ENCODE results near the gene DRGX.

The DRGX gene

GRCh38 chr10:49353026-49353894 lies 42.6 kb downstream of the DRGX start:
- no peaks in the 10 kb centered on the region for H3K36me3 ChIP-seq (ENCODE audit: control insufficient read depth, insufficient read depth, low read length)
- no peaks in the 10 kb centered on the region for H3K4me1 ChIP-seq (ENCODE audit: control insufficient read depth, insufficient read depth, low read length)
- no peak overlapping the region for H3K4me3 ChIP-seq (ENCODE audit: low read length)
- H3K27ac ChIP-seq (ENCODE audit: low read depth, low read length) = no peak overlapping the region
- no peaks in the 10 kb centered on the region for H3K27me3 ChIP-seq (ENCODE audit: control insufficient read depth, insufficient read depth, low read length)
- no peak overlapping the region for H3K9ac ChIP-seq (ENCODE audit: low read length)

DNA sequence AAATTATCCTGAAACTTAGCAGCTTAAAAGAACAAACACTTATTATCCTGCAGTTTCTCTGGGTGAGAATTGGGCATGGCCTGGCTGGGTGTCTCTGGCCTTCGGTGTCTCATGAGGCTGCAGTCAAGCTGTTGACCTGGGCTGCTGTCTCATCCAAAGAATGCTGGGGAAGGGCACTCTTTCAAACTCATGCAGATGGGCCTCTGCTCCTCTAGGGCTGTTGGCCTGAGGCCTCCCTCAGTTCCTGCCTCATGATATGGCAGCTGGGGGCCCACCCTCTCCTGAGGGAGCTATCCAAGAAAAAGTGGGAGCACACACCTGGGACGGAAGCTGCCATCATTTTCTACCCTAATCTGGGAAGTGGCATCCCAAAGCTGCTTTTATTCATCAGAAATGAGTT lies 43.6 kb downstream of the DRGX start:
- Histone ChIP-seq H3K36me3 (ENCODE audit: control insufficient read depth, insufficient read depth, low read length) (no peaks in the 10 kb centered on the region), H3K4me3 (ENCODE audit: low read length) (no peak overlapping the region), H3K4me1 (ENCODE audit: control insufficient read depth, insufficient read depth, low read length) (no peaks in the 10 kb centered on the region), H3K9ac (ENCODE audit: low read length) (no peak overlapping the region), H3K27ac (ENCODE audit: low read depth, low read length) (no peak overlapping the region), H3K27me3 (ENCODE audit: control insufficient read depth, insufficient read depth, low read length) (no peaks in the 10 kb centered on the region)

DNA sequence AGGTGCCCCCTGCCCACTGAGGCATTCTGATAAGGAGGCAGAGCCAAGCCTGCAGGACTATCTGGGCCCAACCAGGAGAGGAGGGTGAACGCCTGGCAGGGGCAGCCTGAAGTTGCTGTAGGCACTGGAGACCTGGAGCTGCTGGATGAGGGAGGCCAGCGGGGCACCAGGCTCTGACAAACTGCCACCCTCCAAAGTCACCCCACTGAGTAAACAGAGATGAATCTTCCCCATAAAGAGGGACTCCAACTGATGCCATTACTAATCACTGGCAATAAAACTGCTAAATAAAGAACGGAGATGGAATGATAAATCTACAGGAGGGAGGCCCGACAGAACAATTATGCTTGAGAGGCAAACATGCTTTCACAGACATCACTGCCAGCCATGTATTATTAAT lies 44.2 kb downstream of the DRGX start:
- no peak overlapping the region for H3K9ac ChIP-seq (ENCODE audit: low read length)
- no peaks in the 10 kb centered on the region for H3K27me3 ChIP-seq (ENCODE audit: control insufficient read depth, insufficient read depth, low read length)
- no peaks in the 10 kb centered on the region for H3K4me1 ChIP-seq (ENCODE audit: control insufficient read depth, insufficient read depth, low read length)
- no peak overlapping the region for H3K4me3 ChIP-seq (ENCODE audit: low read length)
- H3K27ac ChIP-seq (ENCODE audit: low read depth, low read length) = no peak overlapping the region
- no peaks in the 10 kb centered on the region for H3K36me3 ChIP-seq (ENCODE audit: control insufficient read depth, insufficient read depth, low read length)

GRCh38 chr10:49350846-49351532 lies 44.9 kb downstream of the DRGX start:
- Histone ChIP-seq H3K36me3 (ENCODE audit: control insufficient read depth, insufficient read depth, low read length) (no peaks in the 10 kb centered on the region), H3K27me3 (ENCODE audit: control insufficient read depth, insufficient read depth, low read length) (no peaks in the 10 kb centered on the region), H3K4me3 (ENCODE audit: low read length) (no peak overlapping the region), H3K9ac (ENCODE audit: low read length) (no peak overlapping the region), H3K27ac (ENCODE audit: low read depth, low read length) (no peak overlapping the region), H3K4me1 (ENCODE audit: control insufficient read depth, insufficient read depth, low read length) (no peaks in the 10 kb centered on the region)

GRCh38 chr10:49350138-49350537 lies 45.8 kb downstream of the DRGX start:
- H3K27ac ChIP-seq (ENCODE audit: low read depth, low read length) = no peak overlapping the region
- no peaks in the 10 kb centered on the region for H3K4me1 ChIP-seq (ENCODE audit: control insufficient read depth, insufficient read depth, low read length)
- no peak overlapping the region for H3K9ac ChIP-seq (ENCODE audit: low read length)
- H3K27me3 ChIP-seq (ENCODE audit: control insufficient read depth, insufficient read depth, low read length) = no peaks in the 10 kb centered on the region
- H3K4me3 ChIP-seq (ENCODE audit: low read length) = no peak overlapping the region
- H3K36me3 ChIP-seq (ENCODE audit: control insufficient read depth, insufficient read depth, low read length) = no peaks in the 10 kb centered on the region

DNA sequence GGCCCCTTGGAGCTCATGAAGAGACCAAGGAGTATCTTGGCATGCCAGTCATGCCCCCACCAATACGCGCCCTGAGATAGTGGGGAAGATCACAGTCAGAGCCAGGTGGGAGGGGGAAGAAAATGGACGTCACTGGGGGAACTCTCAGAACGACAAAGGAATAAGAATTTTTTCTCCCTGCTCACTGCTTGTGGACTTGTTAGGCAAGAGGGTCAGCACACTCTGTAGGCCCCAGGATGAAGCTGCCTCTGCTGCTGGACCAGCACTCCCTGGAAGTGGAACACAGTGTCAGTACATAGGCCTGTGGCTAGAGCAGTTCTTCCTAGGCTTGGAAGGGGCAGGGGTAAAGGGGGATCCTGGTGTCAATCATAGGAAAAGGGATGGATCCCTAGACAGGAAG lies 46.5 kb downstream of the DRGX start:
- Histone ChIP-seq H3K4me3 (ENCODE audit: low read length) (no peak overlapping the region), H3K9ac (ENCODE audit: low read length) (no peak overlapping the region), H3K27me3 (ENCODE audit: control insufficient read depth, insufficient read depth, low read length) (no peaks in the 10 kb centered on the region), H3K27ac (ENCODE audit: low read depth, low read length) (no peak overlapping the region), H3K36me3 (ENCODE audit: control insufficient read depth, insufficient read depth, low read length) (no peaks in the 10 kb centered on the region), H3K4me1 (ENCODE audit: control insufficient read depth, insufficient read depth, low read length) (no peaks in the 10 kb centered on the region)

GRCh38 chr10:49348593-49348992 lies 47.3 kb downstream of the DRGX start:
- H3K9ac ChIP-seq (ENCODE audit: low read length) = no peak overlapping the region
- H3K27ac ChIP-seq (ENCODE audit: low read depth, low read length) = no peak overlapping the region
- H3K4me1 ChIP-seq (ENCODE audit: control insufficient read depth, insufficient read depth, low read length) = no peaks in the 10 kb centered on the region
- H3K27me3 ChIP-seq (ENCODE audit: control insufficient read depth, insufficient read depth, low read length) = no peaks in the 10 kb centered on the region
- H3K4me3 ChIP-seq (ENCODE audit: low read length) = no peak overlapping the region
- no peaks in the 10 kb centered on the region for H3K36me3 ChIP-seq (ENCODE audit: control insufficient read depth, insufficient read depth, low read length)

- Histone ChIP-seq H3K27me3 (ENCODE audit: control insufficient read depth, insufficient read depth, low read length) (no peaks in the 10 kb centered on the region), H3K27ac (ENCODE audit: low read depth, low read length) (no peak overlapping the region), H3K9ac (ENCODE audit: low read length) (no peak overlapping the region), H3K4me3 (ENCODE audit: low read length) (no peak overlapping the region), H3K36me3 (ENCODE audit: control insufficient read depth, insufficient read depth, low read length) (no peaks in the 10 kb centered on the region), H3K4me1 (ENCODE audit: control insufficient read depth, insufficient read depth, low read length) (no peaks in the 10 kb centered on the region)
Observed at GRCh38 chr10:49347827-49348226, 48.1 kb downstream of the DRGX start.

GRCh38 chr10:49347342-49347741 lies 48.5 kb downstream of the DRGX start:
- H3K4me1 ChIP-seq (ENCODE audit: control insufficient read depth, insufficient read depth, low read length) = no peaks in the 10 kb centered on the region
- no peaks in the 10 kb centered on the region for H3K27me3 ChIP-seq (ENCODE audit: control insufficient read depth, insufficient read depth, low read length)
- no peak overlapping the region for H3K9ac ChIP-seq (ENCODE audit: low read length)
- no peaks in the 10 kb centered on the region for H3K36me3 ChIP-seq (ENCODE audit: control insufficient read depth, insufficient read depth, low read length)
- no peak overlapping the region for H3K27ac ChIP-seq (ENCODE audit: low read depth, low read length)
- no peak overlapping the region for H3K4me3 ChIP-seq (ENCODE audit: low read length)

DNA sequence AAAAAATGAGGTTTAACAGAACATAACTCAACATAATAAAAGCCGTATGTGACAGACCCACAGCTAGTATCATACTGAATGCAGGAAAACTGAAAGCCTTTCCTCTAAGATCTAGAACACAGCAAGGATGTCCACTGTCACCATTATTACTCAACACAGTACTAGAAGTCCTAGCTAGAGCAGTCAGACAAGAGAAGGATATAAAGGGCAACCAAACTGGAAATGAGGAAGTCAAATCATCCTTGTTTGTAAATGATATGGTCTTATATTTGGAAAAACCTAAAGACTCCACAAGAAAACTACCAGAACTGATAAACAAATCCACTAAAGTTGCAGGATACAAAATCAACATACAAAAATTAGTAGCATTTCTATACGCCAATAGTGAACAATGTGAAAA lies 51.0 kb downstream of the DRGX start:
- H3K27me3 ChIP-seq (ENCODE audit: control insufficient read depth, insufficient read depth, low read length) = no peaks in the 10 kb centered on the region
- H3K4me1 ChIP-seq (ENCODE audit: control insufficient read depth, insufficient read depth, low read length) = no peaks in the 10 kb centered on the region
- no peak overlapping the region for H3K27ac ChIP-seq (ENCODE audit: low read depth, low read length)
- no peak overlapping the region for H3K9ac ChIP-seq (ENCODE audit: low read length)
- H3K4me3 ChIP-seq (ENCODE audit: low read length) = no peak overlapping the region
- H3K36me3 ChIP-seq (ENCODE audit: control insufficient read depth, insufficient read depth, low read length) = no peaks in the 10 kb centered on the region

DNA sequence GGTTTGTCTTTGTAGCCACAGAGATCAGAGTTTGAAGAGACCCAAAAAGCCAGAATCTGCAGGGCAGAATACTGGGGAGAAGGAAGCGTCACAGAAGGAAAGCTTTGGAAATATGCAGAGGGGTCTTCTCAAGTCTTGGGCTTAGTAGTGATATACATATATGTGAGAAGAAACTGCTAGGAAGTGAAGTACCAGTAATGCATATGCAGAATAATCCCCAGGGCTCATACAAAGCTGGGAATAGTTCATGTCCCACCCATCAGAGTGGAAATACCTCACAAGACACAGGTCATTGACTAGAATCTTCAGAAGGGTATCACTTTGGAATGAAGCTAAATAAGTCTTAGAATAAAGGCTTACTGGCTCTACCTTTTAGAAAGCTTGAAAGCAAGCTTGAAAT lies 57.3 kb downstream of the DRGX start:
- Histone ChIP-seq H3K4me3 (ENCODE audit: low read length) (no peak overlapping the region), H3K9ac (ENCODE audit: low read length) (no peak overlapping the region), H3K27me3 (ENCODE audit: control insufficient read depth, insufficient read depth, low read length) (no peaks in the 10 kb centered on the region), H3K36me3 (ENCODE audit: control insufficient read depth, insufficient read depth, low read length) (no peaks in the 10 kb centered on the region), H3K4me1 (ENCODE audit: control insufficient read depth, insufficient read depth, low read length) (no peaks in the 10 kb centered on the region), H3K27ac (ENCODE audit: low read depth, low read length) (no peak overlapping the region)

DNA sequence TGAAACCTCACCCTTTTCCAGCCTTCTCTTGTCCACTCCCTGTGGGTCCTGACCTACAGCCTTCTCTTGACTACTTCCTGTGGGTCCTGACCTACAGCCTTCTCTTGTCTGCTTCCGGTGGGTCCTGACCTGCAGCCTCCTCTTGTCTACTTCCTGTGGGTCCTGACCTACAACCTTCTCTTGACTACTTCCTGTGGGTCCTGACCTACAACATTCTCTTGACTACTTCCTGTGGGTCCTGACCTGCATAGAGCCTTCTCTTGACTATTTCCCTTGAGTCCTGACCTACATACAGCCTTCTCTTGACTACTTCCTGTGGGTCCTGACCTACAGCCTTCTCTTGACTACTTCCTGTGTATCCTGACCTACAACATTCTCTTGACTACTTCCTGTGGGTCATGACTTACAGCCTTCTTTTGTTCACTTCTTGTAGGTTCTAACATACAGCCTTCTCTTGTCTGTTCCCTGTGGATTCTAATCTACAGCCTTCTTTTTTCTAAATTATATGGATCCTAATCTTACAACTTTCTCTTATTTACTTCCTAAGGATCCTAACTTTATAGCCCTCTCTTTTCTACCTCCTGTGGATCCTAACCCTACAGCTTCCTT lies 60.4 kb downstream of the DRGX start:
- Histone ChIP-seq H3K4me3 (ENCODE audit: low read length) (no peak overlapping the region), H3K36me3 (ENCODE audit: control insufficient read depth, insufficient read depth, low read length) (no peaks in the 10 kb centered on the region), H3K4me1 (ENCODE audit: control insufficient read depth, insufficient read depth, low read length) (no peaks in the 10 kb centered on the region), H3K27ac (ENCODE audit: low read depth, low read length) (no peak overlapping the region), H3K27me3 (ENCODE audit: control insufficient read depth, insufficient read depth, low read length) (no peaks in the 10 kb centered on the region), H3K9ac (ENCODE audit: low read length) (no peak overlapping the region)

Measured in rectal smooth muscle tissue (tissue), 1 donor.